Esophagus muscularis mucosa (tissue), 4 donors: ENCODE data around the gene MBD3L1. TPM values are rescaled to one million over a fixed set of nuclear protein-coding genes. Genes with fewer than 3 reads are reported as not detected.

Experiments
- DNase-seq: peaks from one replicate; pipeline ENCODE4 v3.0.0-alpha.2; 2017; ENCODE audit errors: extremely low spot score
- H3K27ac ChIP-seq, 4 donors: fragments of 200-600 bp; sonication (generic); replicated peaks in 1 of 4; 1 replicate in 3 of 4; 2 replicates in 1 of 4; pipeline ENCODE4 v1.5.1; 2016 to 2019; ENCODE audit warnings: mild to moderate bottlenecking in 1 of 4
- H3K27me3 ChIP-seq, 4 donors: fragments of 200-600 bp; sonication (generic); one replicate each; pipeline versions ENCODE4 v1.5.1 to v1.6.0; 2016 to 2019
- H3K36me3 ChIP-seq, 4 donors: fragments of 200-600 bp; sonication (generic); one replicate each; pipeline ENCODE4 v1.5.1; 2016 to 2019
- H3K4me1 ChIP-seq, 4 donors: fragments of 200-600 bp; sonication (generic); one replicate each; pipeline ENCODE4 v1.5.1; 2016 to 2019
- H3K4me3 ChIP-seq, 4 donors: fragments of 200-600 bp; sonication (generic); 1 replicate in 2 of 4; 2 replicates in 2 of 4; pipeline ENCODE4 v1.5.1; 2016 to 2019; ENCODE audit warnings: mild to moderate bottlenecking in 4 of 4, moderate library complexity in 1 of 4
- H3K9me3 ChIP-seq, 4 donors: fragments of 200-600 bp; sonication (generic); 1 replicate in 3 of 4; 2 replicates in 1 of 4; pipeline ENCODE4 v1.5.1; 2016 to 2019
- CTCF ChIP-seq, 3 experiments: fragments of 200-600 bp in 2 of 3; fragments of 450-650 bp in 1 of 3; sonication (generic) in 2 of 3; IDR thresholded peaks; one replicate each; pipeline ENCODE4 v1.5.1; 2017 to 2019; ENCODE audit warnings: antibody characterized with exemption in 3 of 3, mild to moderate bottlenecking in 2 of 3, moderate library complexity in 1 of 3
- EP300 ChIP-seq: sonication (generic); formaldehyde crosslinking; IDR thresholded peaks from one replicate; pipeline ENCODE4 v1.6.1; 2017; ENCODE audit warnings: antibody characterized with exemption
- POLR2A ChIP-seq: fragments of 450-650 bp; IDR thresholded peaks from one replicate; pipeline ENCODE4 v1.6.1; 2017; ENCODE audit warnings: antibody characterized with exemption, moderate library complexity, mild to moderate bottlenecking, low read depth
- POLR2AphosphoS5 ChIP-seq, 2 donors: sonication (generic); formaldehyde crosslinking; IDR thresholded peaks; one replicate each; pipeline ENCODE4 v1.6.1; 2017; ENCODE audit warnings: antibody characterized with exemption in 2 of 2
- WGBS: methylation state at CpG from one replicate; pipeline ENCODE4 v1.1.5; 2018; 5-methylcytosine and 5-hydroxymethylcytosine counted together
- intact Hi-C: fragments of 100-400 bp; cut with DNase I; formaldehyde crosslinking; loops from one replicate; pipeline ENCODE4 v1.15.1; 2023
- total RNA-seq, 4 donors: library from RNA; depleted of rRNA; stranded (reverse); fragments of >200 nt; gene quantifications; one replicate each; pipeline versions ENCODE4 v1.1.0 to v1.2.1, GENCODE V29; 2016

The MBD3L1 gene
- total RNA-seq, 4 donors from 2014 or later, result not detected

- Histone ChIP-seq H3K4me3 (no peak overlapping the region), H3K36me3 (peaks cover 20 to 76% (median 47%) of the 10 kb centered on the region in 4 donors), H3K27ac (peak overlapping the region in 1 of 4 donors; percentile 26), H3K9me3 (no peaks in the 10 kb centered on the region), H3K27me3 (no peaks in the 10 kb centered on the region), H3K4me1 (peaks cover 6 to 70% (median 51%) of the 10 kb centered on the region in 4 donors)
- DNase-seq, result no peak
- intact Hi-C loops, result no loop called here
- TF ChIP-seq EP300, result no peak
- no peak for TF ChIP-seq CTCF (IDR thresholded peaks at IDR 0.05)
- TF ChIP-seq POLR2A, result no peak
Observed at GRCh38 chr19:8827277-8827676, 4.9 kb upstream of the MBD3L1 start.

GRCh38 chr19:8831373-8831772, 804 bp upstream of the MBD3L1 start:
- 59% methylated on average over 6 of the region's 6 CpGs for WGBS
- Histone ChIP-seq H3K27ac (peak overlapping the region; percentile 93 to 98 (median 96)), H3K36me3 (peaks cover 4 to 38% (median 16%) of the 10 kb centered on the region in 4 donors), H3K4me3 (peak overlapping the region; percentile 85 to 94 (median 92)), H3K27me3 (no peaks in the 10 kb centered on the region), H3K4me1 (peaks cover 6 to 45% (median 32%) of the 10 kb centered on the region in 4 donors), H3K9me3 (no peaks in the 10 kb centered on the region)
- intact Hi-C loops, result loop anchor here (5.0 kb wide), 1 partner anchor 246 kb away; no protein-coding TSS in a partner anchor
- TF ChIP-seq EP300 (no peak), POLR2AphosphoS5 (IDR thresholded peaks at IDR 0.05) (no peak), POLR2A (no peak), CTCF (IDR thresholded peaks at IDR 0.05) (no peak)
- no peak for DNase-seq

GRCh38 chr19:8831832-8832131, 395 bp upstream of the MBD3L1 start:
- H3K36me3 ChIP-seq, result peaks cover 0 to 34% (median 12%) of the 10 kb centered on the region in 4 donors
- H3K9me3 ChIP-seq, result no peaks in the 10 kb centered on the region
- no peaks in the 10 kb centered on the region for H3K27me3 ChIP-seq
- no CpG with 5 or more reads among the region's 16 CpGs for WGBS
- H3K4me3 ChIP-seq, result peak overlapping the region; percentile 85 to 94 (median 92)
- H3K27ac ChIP-seq, result peak overlapping the region; percentile 93 to 98 (median 96)
- no peak for TF ChIP-seq EP300
- no peak for TF ChIP-seq POLR2AphosphoS5 (IDR thresholded peaks at IDR 0.05)
- H3K4me1 ChIP-seq, result peaks cover 6 to 41% (median 28%) of the 10 kb centered on the region in 4 donors
- no peak for DNase-seq
- intact Hi-C loops, result loop anchor here (5.0 kb wide), 1 partner anchor 246 kb away; no protein-coding TSS in a partner anchor

GRCh38 chr19:8835446-8835845, 3.3 kb downstream of the MBD3L1 start:
- H3K4me1 ChIP-seq, result peaks cover 6 to 19% (median 16%) of the 10 kb centered on the region in 4 donors
- no peak overlapping the region for H3K27ac ChIP-seq
- DNase-seq, result no peak
- intact Hi-C loops, result no loop called here
- H3K4me3 ChIP-seq, result no peak overlapping the region
- H3K27me3 ChIP-seq, result no peaks in the 10 kb centered on the region
- TF ChIP-seq POLR2A (no peak), POLR2AphosphoS5 (IDR thresholded peaks at IDR 0.05) (no peak), EP300 (no peak), CTCF (IDR thresholded peaks at IDR 0.05) (no peak)
- no peaks in the 10 kb centered on the region for H3K9me3 ChIP-seq
- WGBS, result 63% methylated on average over 2 of the region's 2 CpGs
- H3K36me3 ChIP-seq, result peaks cover 0 to 1% (median 0%) of the 10 kb centered on the region in 4 donors

- peaks cover 6 to 15% (median 12%) of the 10 kb centered on the region in 4 donors for H3K4me1 ChIP-seq
- no peak for DNase-seq
- H3K27ac ChIP-seq, result no peak overlapping the region
- no peaks in the 10 kb centered on the region for H3K27me3 ChIP-seq
- 87% methylated on average over 3 of the region's 3 CpGs for WGBS
- H3K36me3 ChIP-seq, result no peaks in the 10 kb centered on the region
- no peaks in the 10 kb centered on the region for H3K9me3 ChIP-seq
- no peak overlapping the region for H3K4me3 ChIP-seq
- intact Hi-C loops, result no loop called here
- TF ChIP-seq POLR2A (no peak), POLR2AphosphoS5 (IDR thresholded peaks at IDR 0.05) (no peak)
Observed at GRCh38 chr19:8835877-8836276, 3.7 kb downstream of the MBD3L1 start.

GRCh38 chr19:8840708-8841107, 8.5 kb downstream of the MBD3L1 start:
- Histone ChIP-seq H3K27ac (no peak overlapping the region), H3K4me1 (no peaks in the 10 kb centered on the region), H3K36me3 (no peaks in the 10 kb centered on the region), H3K4me3 (no peak overlapping the region), H3K9me3 (no peaks in the 10 kb centered on the region), H3K27me3 (peaks cover 0 to 18% (median 0%) of the 10 kb centered on the region in 4 donors)
- no peak for DNase-seq
- TF ChIP-seq CTCF (IDR thresholded peaks at IDR 0.05) (no peak), POLR2A (no peak), EP300 (no peak), POLR2AphosphoS5 (IDR thresholded peaks at IDR 0.05) (no peak)
- 84% methylated on average over 5 of the region's 5 CpGs for WGBS
- intact Hi-C loops, result no loop called here
